PC-9 (cell line): ENCODE data around the gene SHC3. TPM values are rescaled to one million over a fixed set of nuclear protein-coding genes. Genes with fewer than 3 reads are reported as not detected.

Experiments used
- BruUV-seq: library from RNA; stranded (reverse); fragments of 400-500 nt; replicated peaks from 2 replicates; lab custom pipeline; 2021; lab: Mats Ljungman, UMichigan
- CTCF ChIA-PET: fragments of 300-600 bp; sonication (Branson Sonifier 250); formaldehyde crosslinking; loops from one replicate; lab custom pipeline; 2022; ENCODE audit warnings: antibody characterized with exemption; lab: Charles Lee
- POLR2A ChIA-PET: fragments of 300-600 bp; sonication (Branson Sonifier 250); formaldehyde crosslinking; loops from one replicate; lab custom pipeline; 2022; ENCODE audit warnings: antibody characterized with exemption; ENCODE audit not compliant: unreplicated experiment; lab: Charles Lee
- DNase-seq, 2 experiments: peaks; one replicate each; pipeline versions ENCODE4 v3.0.0 to v3.0.0-alpha.2; 2015 to 2022; ENCODE audit warnings: mixed read lengths in 1 of 2
- H2AFZ ChIP-seq: fragments of 200-600 bp; sonication (generic); 2 replicates; pipeline ENCODE4 v1.8.1; 2017; ENCODE audit warnings: antibody characterized with exemption
- H3F3A ChIP-seq: fragments of 200-600 bp; sonication (generic); 2 replicates; pipeline ENCODE4 v1.8.1; 2017; ENCODE audit warnings: antibody characterized with exemption, mild to moderate bottlenecking, low read depth; ENCODE audit not compliant: insufficient read depth
- H3K27ac ChIP-seq: fragments of 200-600 bp; sonication (generic); 2 replicates; pipeline ENCODE4 v1.6.1; 2016; ENCODE audit warnings: mixed run types
- H3K27me3 ChIP-seq: fragments of 200-600 bp; sonication (generic); 2 replicates; pipeline ENCODE4 v1.6.1; 2016; ENCODE audit warnings: low read depth, mixed run types; ENCODE audit not compliant: insufficient read depth
- H3K36me3 ChIP-seq: fragments of 200-600 bp; sonication (generic); 2 replicates; pipeline ENCODE4 v1.6.1; 2016; ENCODE audit warnings: low read depth, mixed run types
- H3K4me1 ChIP-seq: fragments of 200-600 bp; sonication (generic); replicated peaks from 2 replicates; pipeline ENCODE4 v1.6.1; 2016; ENCODE audit warnings: mixed run types; ENCODE audit not compliant: insufficient read depth
- H3K4me2 ChIP-seq: fragments of 200-600 bp; sonication (generic); 2 replicates; pipeline ENCODE4 v1.6.1; 2017; ENCODE audit warnings: mixed run types
- H3K4me3 ChIP-seq: fragments of 200-600 bp; sonication (generic); 2 replicates; pipeline ENCODE4 v1.6.1; 2016; ENCODE audit warnings: mixed run types
- H3K79me2 ChIP-seq: fragments of 200-600 bp; sonication (generic); 2 replicates; pipeline ENCODE4 v1.6.1; 2017; ENCODE audit warnings: low read depth, mixed run types
- H3K9me2 ChIP-seq: fragments of 200-600 bp; sonication (generic); 2 replicates; pipeline ENCODE4 v1.8.1; 2017; ENCODE audit warnings: mild to moderate bottlenecking; ENCODE audit not compliant: insufficient read depth
- H3K9me3 ChIP-seq: fragments of 200-600 bp; sonication (generic); 2 replicates; pipeline ENCODE4 v1.8.1; 2016; ENCODE audit warnings: low read depth; ENCODE audit not compliant: insufficient read depth
- H4K20me1 ChIP-seq: fragments of 200-600 bp; sonication (generic); 2 replicates; pipeline ENCODE4 v1.8.1; 2017; ENCODE audit not compliant: insufficient read depth
- EZH2 ChIP-seq: fragments of 200-600 bp; sonication (generic); IDR thresholded peaks from 2 replicates; pipeline ENCODE4 v1.8.0; 2017; ENCODE audit warnings: antibody characterized with exemption, low read depth
- intact Hi-C: fragments of 100-400 bp; cut with micrococcal nuclease; formaldehyde crosslinking; loops from one replicate; pipeline ENCODE4 v1.10.0; 2022; ENCODE audit not compliant: unreplicated experiment
- total RNA-seq: library from RNA; stranded (reverse); gene quantifications from 2 replicates; pipeline ENCODE4 v1.2.3, GENCODE V29; 2021
- TF ChIP-seq, protein P1 (sequence below): fragments of 200-600 bp; sonication (generic); conservative IDR thresholded peaks from 2 replicates; pipeline ENCODE4 v1.6.1; 2017; ENCODE audit warnings: mixed run types, antibody characterized with exemption, mild to moderate bottlenecking, moderate library complexity

Gene SHC3
- total RNA-seq, 1 experiment from 2014 or later, result 15.9 TPM

DNA sequence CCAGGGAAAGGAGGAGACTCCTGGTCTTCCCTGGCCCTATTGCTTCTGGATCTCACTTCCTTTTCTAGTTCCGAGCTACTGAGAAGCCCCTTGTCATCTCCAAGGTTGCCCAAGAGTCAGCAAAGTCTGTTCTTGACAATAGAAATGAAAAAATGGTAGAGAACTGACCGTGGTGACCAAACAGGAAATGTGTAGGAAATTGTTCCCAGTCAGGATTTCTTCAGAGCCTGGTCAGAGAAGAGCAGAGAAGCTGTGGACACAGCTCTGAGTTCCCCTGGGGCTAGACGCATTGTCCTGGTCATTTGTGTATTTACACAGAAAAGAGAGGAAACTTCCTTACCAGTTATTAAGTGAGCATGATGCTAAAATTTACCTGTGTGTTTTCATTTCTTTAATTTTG lies 151.7 kb downstream of the SHC3 start:
- Histone ChIP-seq H3K4me1 (peaks cover 20% of the 10 kb centered on the region), H3K36me3 (no peaks in the 10 kb centered on the region), H2AFZ (no peak overlapping the region), H3K27me3 (no peaks in the 10 kb centered on the region), H3K27ac (no peak overlapping the region), H4K20me1 (no peaks in the 10 kb centered on the region), H3F3A (peaks cover 19% of the 10 kb centered on the region), H3K9me2 (no peaks in the 10 kb centered on the region), H3K79me2 (no peaks in the 10 kb centered on the region), H3K4me3 (no peak overlapping the region), H3K4me2 (no peak overlapping the region), H3K9me3 (peaks cover 5% of the 10 kb centered on the region)
- intact Hi-C loops, result no loop called here
- BruUV-seq, result no TSS peak
- ChIA-PET CTCF (no interaction called here), POLR2A (no interaction called here)
- DNase-seq, result no peak
- no peak for TF ChIP-seq EZH2
- TF ChIP-seq, protein P1, sequence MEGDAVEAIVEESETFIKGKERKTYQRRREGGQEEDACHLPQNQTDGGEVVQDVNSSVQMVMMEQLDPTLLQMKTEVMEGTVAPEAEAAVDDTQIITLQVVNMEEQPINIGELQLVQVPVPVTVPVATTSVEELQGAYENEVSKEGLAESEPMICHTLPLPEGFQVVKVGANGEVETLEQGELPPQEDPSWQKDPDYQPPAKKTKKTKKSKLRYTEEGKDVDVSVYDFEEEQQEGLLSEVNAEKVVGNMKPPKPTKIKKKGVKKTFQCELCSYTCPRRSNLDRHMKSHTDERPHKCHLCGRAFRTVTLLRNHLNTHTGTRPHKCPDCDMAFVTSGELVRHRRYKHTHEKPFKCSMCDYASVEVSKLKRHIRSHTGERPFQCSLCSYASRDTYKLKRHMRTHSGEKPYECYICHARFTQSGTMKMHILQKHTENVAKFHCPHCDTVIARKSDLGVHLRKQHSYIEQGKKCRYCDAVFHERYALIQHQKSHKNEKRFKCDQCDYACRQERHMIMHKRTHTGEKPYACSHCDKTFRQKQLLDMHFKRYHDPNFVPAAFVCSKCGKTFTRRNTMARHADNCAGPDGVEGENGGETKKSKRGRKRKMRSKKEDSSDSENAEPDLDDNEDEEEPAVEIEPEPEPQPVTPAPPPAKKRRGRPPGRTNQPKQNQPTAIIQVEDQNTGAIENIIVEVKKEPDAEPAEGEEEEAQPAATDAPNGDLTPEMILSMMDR, result no peak

DNA sequence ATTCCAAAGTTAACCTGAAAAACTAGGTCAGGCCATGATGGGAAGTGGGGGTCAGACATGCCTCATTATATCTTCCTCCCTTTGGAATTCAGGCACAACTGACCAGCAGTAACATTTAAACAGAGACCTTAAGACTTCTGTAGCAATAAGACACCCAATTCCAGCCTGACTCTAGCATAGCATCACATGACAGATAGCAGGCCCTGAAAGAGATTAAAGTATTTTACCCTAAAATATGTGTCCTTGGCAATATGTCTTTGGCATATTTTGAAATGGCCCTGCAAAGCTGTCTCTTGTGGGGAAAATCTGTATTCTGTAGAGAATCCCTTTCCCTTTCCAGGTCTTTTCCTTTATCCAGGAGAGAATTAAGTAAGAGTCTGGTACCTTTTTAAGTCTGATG lies 153.1 kb downstream of the SHC3 start:
- Histone ChIP-seq H3K9me2 (no peaks in the 10 kb centered on the region), H3K27me3 (no peaks in the 10 kb centered on the region), H3K27ac (no peak overlapping the region), H3K36me3 (no peaks in the 10 kb centered on the region), H3K4me2 (no peak overlapping the region), H3K9me3 (peaks cover 5% of the 10 kb centered on the region), H2AFZ (no peak overlapping the region), H4K20me1 (no peaks in the 10 kb centered on the region), H3K79me2 (no peaks in the 10 kb centered on the region), H3K4me3 (no peak overlapping the region), H3K4me1 (peaks cover 33% of the 10 kb centered on the region), H3F3A (peaks cover 31% of the 10 kb centered on the region)
- BruUV-seq, result no TSS peak
- TF ChIP-seq EZH2, result no peak
- TF ChIP-seq, protein P1, result no peak
- DNase-seq, result no peak
- intact Hi-C loops, result no loop called here
- CTCF ChIA-PET, result no interaction called here
- POLR2A ChIA-PET, result no interaction called here

DNA sequence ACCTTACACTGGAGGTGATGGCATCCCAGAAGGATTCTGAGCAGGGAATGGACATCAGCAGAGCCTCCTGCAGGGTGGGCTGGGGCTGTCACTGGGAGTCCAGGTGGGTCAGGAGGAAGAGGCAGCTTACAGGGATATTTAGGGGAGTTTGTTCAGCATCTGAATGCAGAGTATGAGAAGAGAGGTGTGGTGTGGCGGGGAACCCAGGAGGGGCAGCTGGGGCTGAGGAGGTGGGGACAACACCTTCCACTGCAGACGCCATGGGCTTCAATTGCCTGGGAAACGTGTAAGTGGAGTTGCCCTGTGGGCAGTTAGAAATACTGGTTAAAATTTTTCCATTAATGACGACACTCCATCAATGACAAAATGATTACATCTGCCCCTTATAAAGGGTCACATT lies 153.9 kb downstream of the SHC3 start:
- POLR2A ChIA-PET, result no interaction called here
- H2AFZ ChIP-seq, result no peak overlapping the region
- no peaks in the 10 kb centered on the region for H4K20me1 ChIP-seq
- intact Hi-C loops, result loop anchor here (5.0 kb wide), 2 partner anchors 128 to 253 kb away; no protein-coding TSS in a partner anchor
- BruUV-seq, result no TSS peak
- CTCF ChIA-PET, result no interaction called here
- H3K4me3 ChIP-seq, result no peak overlapping the region
- peaks cover 34% of the 10 kb centered on the region for H3F3A ChIP-seq
- no peaks in the 10 kb centered on the region for H3K9me2 ChIP-seq
- H3K27ac ChIP-seq, result no peak overlapping the region
- no peak overlapping the region for H3K4me2 ChIP-seq
- no peaks in the 10 kb centered on the region for H3K36me3 ChIP-seq
- H3K27me3 ChIP-seq, result no peaks in the 10 kb centered on the region
- no peak for TF ChIP-seq EZH2
- TF ChIP-seq, protein P1, result no peak
- no peaks in the 10 kb centered on the region for H3K79me2 ChIP-seq
- H3K4me1 ChIP-seq, result peaks cover 42% of the 10 kb centered on the region
- DNase-seq, result no peak
- H3K9me3 ChIP-seq, result peaks cover 5% of the 10 kb centered on the region
